ENCODE results near the gene FNBP1L. TPM values are rescaled to one million over a fixed set of nuclear protein-coding genes. Genes with fewer than 3 reads are reported as not detected.

FNBP1L gene
- polyA plus RNA-seq, 1 experiment = 5.5 TPM

- CTCF ChIA-PET = interaction anchor here (0.6 kb wide), 1 partner anchor 11 kb away, joined by 3 read pairs; no protein-coding TSS in a partner anchor
Measured at GRCh38 chr1:93495911-93496310, 48.0 kb downstream of the FNBP1L start.

GRCh38 chr1:93496520-93496919 lies 48.6 kb downstream of the FNBP1L start:
- TF ChIP-seq CTCF (IDR thresholded peaks at IDR 0.05; ENCODE audit: insufficient read depth, low read depth, low read length) = no peak

More at GRCh38 chr1:93495911-93496310, 48.0 kb downstream of the FNBP1L start:
- H3K36me3 ChIP-seq (ENCODE audit: control insufficient read depth, insufficient read depth, low read length) = no peaks in the 10 kb centered on the region
- TF ChIP-seq CTCF (IDR thresholded peaks at IDR 0.05; ENCODE audit: insufficient read depth, low read depth, low read length) = no peak
- no peaks in the 10 kb centered on the region for H3K27me3 ChIP-seq (ENCODE audit: control insufficient read depth, insufficient read depth, low read length)
- H3K4me3 ChIP-seq (ENCODE audit: low read depth, low read length) = no peak overlapping the region
- POLR2A ChIA-PET = no interaction called here
- no peak for DNase-seq (ENCODE audit: low read depth)

GRCh38 chr1:93499075-93499474 lies 51.2 kb downstream of the FNBP1L start:
- no peak for DNase-seq (ENCODE audit: low read depth)
- Histone ChIP-seq H3K4me3 (ENCODE audit: low read depth, low read length) (no peak overlapping the region), H3K36me3 (ENCODE audit: control insufficient read depth, insufficient read depth, low read length) (no peaks in the 10 kb centered on the region), H3K27me3 (ENCODE audit: control insufficient read depth, insufficient read depth, low read length) (no peaks in the 10 kb centered on the region)
- CTCF ChIA-PET = interaction anchor here (1.2 to 2.1 kb wide), 2 partner anchors 9 to 10 kb away, joined by 3 to 6 read pairs; no protein-coding TSS in a partner anchor
- POLR2A ChIA-PET = interaction anchor here (0.5 kb wide), 1 partner anchor 106 kb away, joined by 8 read pairs; no protein-coding TSS in a partner anchor
- no peak for TF ChIP-seq CTCF (IDR thresholded peaks at IDR 0.05; ENCODE audit: insufficient read depth, low read depth, low read length)

More at GRCh38 chr1:93496520-93496919, 48.6 kb downstream of the FNBP1L start:
- no peaks in the 10 kb centered on the region for H3K36me3 ChIP-seq (ENCODE audit: control insufficient read depth, insufficient read depth, low read length)
- ChIA-PET POLR2A (no interaction called here), CTCF (interaction anchor here (0.6 kb wide), 2 partner anchors 11 to 50 kb away, joined by 3 read pairs; no protein-coding TSS in a partner anchor)
- no peak for DNase-seq (ENCODE audit: low read depth)
- H3K4me3 ChIP-seq (ENCODE audit: low read depth, low read length) = no peak overlapping the region
- H3K27me3 ChIP-seq (ENCODE audit: control insufficient read depth, insufficient read depth, low read length) = no peaks in the 10 kb centered on the region

GRCh38 chr1:93499533-93499932 lies 51.6 kb downstream of the FNBP1L start:
- CTCF ChIA-PET = interaction anchor here (2.1 kb wide), 1 partner anchor 9 kb away, joined by 6 read pairs; no protein-coding TSS in a partner anchor
- POLR2A ChIA-PET = interaction anchor here (0.5 kb wide), 1 partner anchor 107 kb away, joined by 8 read pairs; no protein-coding TSS in a partner anchor
- no peak overlapping the region for H3K4me3 ChIP-seq (ENCODE audit: low read depth, low read length)
- DNase-seq (ENCODE audit: low read depth) = no peak
- TF ChIP-seq CTCF (IDR thresholded peaks at IDR 0.05; ENCODE audit: insufficient read depth, low read depth, low read length) = no peak
- no peaks in the 10 kb centered on the region for H3K36me3 ChIP-seq (ENCODE audit: control insufficient read depth, insufficient read depth, low read length)
- no peaks in the 10 kb centered on the region for H3K27me3 ChIP-seq (ENCODE audit: control insufficient read depth, insufficient read depth, low read length)

GRCh38 chr1:93500275-93500674 lies 52.4 kb downstream of the FNBP1L start:
- DNase-seq (ENCODE audit: low read depth) = no peak
- ChIA-PET POLR2A (no interaction called here), CTCF (interaction anchor here (2.1 kb wide), 1 partner anchor 10 kb away, joined by 6 read pairs; no protein-coding TSS in a partner anchor)

More at GRCh38 chr1:93500275-93500674, 52.4 kb downstream of the FNBP1L start:
- H3K36me3 ChIP-seq (ENCODE audit: control insufficient read depth, insufficient read depth, low read length) = no peaks in the 10 kb centered on the region
- H3K27me3 ChIP-seq (ENCODE audit: control insufficient read depth, insufficient read depth, low read length) = no peaks in the 10 kb centered on the region
- H3K4me3 ChIP-seq (ENCODE audit: low read depth, low read length) = no peak overlapping the region
- no peak for TF ChIP-seq CTCF (IDR thresholded peaks at IDR 0.05; ENCODE audit: insufficient read depth, low read depth, low read length)

Data from BJ (cell line).